Right lobe of liver (tissue), 4 donors: ENCODE data around the gene FBXO3.

Experiments used
- POLR2A ChIP-seq: fragments of 450-650 bp; IDR thresholded peaks from one replicate; pipeline ENCODE4 v1.6.1; 2017; ENCODE audit warnings: antibody characterized with exemption, mild to moderate bottlenecking
- TF ChIP-seq, protein P1 (sequence below), 4 donors: fragments of 200-600 bp in 3 of 4; fragments of 450-650 bp in 1 of 4; IDR thresholded peaks; one replicate each; pipeline versions ENCODE4 v1.5.1 to v1.8.0; 2016 to 2022; ENCODE audit warnings: antibody characterized with exemption in 4 of 4, mild to moderate bottlenecking in 2 of 4
- donor health status: DM: no; HTN: no; CAD: no.
- donor health status: DM: no; HTN: no; CAD: no.
- donor health status: DM: no; HTN: yes; CAD: no.

DNA sequence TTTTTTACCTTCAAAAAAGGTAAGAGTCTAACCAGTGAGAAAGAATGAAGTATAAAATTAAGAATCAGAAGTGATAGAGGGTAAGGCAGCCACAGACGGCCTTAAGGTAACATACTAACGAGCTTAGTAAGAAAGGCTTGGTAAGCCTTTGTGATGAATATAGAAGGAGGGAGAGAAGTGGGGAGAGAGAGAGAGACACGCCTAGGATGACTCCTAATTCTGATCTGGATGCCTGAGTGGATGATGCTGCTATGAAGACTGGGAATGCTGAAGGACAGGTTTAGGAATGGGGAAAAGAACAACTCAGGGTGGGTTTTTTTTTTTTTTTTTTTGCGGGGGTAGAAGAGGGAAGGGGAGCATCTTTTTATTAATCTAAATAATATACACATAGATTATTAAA, 4.8 kb downstream of the FBXO3 start:
- no peak for TF ChIP-seq POLR2A
- TF ChIP-seq, protein P1, sequence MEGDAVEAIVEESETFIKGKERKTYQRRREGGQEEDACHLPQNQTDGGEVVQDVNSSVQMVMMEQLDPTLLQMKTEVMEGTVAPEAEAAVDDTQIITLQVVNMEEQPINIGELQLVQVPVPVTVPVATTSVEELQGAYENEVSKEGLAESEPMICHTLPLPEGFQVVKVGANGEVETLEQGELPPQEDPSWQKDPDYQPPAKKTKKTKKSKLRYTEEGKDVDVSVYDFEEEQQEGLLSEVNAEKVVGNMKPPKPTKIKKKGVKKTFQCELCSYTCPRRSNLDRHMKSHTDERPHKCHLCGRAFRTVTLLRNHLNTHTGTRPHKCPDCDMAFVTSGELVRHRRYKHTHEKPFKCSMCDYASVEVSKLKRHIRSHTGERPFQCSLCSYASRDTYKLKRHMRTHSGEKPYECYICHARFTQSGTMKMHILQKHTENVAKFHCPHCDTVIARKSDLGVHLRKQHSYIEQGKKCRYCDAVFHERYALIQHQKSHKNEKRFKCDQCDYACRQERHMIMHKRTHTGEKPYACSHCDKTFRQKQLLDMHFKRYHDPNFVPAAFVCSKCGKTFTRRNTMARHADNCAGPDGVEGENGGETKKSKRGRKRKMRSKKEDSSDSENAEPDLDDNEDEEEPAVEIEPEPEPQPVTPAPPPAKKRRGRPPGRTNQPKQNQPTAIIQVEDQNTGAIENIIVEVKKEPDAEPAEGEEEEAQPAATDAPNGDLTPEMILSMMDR (IDR thresholded peaks at IDR 0.05) = no peak
